Tibial nerve (tissue), 3 donors: ENCODE data around the gene CCK.

Source experiments
- POLR2A ChIP-seq, 2 donors: fragments of 450-650 bp; IDR thresholded peaks; one replicate each; pipeline ENCODE4 v1.6.1; 2017; ENCODE audit warnings: antibody characterized with exemption in 2 of 2, mild to moderate bottlenecking in 2 of 2, moderate library complexity in 2 of 2
- TF ChIP-seq, protein P1 (sequence below), 5 experiments: fragments of 200-600 bp in 3 of 5; fragments of 450-650 bp in 2 of 5; sonication (generic) in 3 of 5; IDR thresholded peaks; one replicate each; pipeline ENCODE4 v1.5.1; 2016 to 2019; ENCODE audit warnings: antibody characterized with exemption in 5 of 5, mild to moderate bottlenecking in 3 of 5, moderate library complexity in 2 of 5

DNA sequence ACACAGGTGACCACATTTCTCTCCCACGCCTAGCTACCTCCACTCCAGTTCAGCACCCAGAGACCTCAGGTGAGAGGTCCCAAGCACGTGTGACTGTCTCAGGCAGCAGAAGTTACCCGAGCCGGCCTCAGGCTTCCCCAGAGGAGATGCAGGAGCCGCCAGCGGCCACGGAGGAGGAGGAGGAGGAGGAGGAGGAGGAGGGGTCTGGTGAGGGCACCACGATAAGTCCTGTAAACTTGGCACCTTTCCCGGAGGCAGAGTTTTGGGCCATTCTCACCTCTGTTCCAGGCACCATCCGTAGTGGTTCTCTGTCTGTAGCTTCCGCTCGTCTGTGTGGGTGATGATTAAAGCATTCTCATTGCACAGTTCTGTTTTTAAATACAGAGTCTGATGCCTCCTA is 56.1 kb downstream of the CCK start:
- TF ChIP-seq POLR2A (IDR thresholded peaks at IDR 0.05), result no peak
- TF ChIP-seq, protein P1, sequence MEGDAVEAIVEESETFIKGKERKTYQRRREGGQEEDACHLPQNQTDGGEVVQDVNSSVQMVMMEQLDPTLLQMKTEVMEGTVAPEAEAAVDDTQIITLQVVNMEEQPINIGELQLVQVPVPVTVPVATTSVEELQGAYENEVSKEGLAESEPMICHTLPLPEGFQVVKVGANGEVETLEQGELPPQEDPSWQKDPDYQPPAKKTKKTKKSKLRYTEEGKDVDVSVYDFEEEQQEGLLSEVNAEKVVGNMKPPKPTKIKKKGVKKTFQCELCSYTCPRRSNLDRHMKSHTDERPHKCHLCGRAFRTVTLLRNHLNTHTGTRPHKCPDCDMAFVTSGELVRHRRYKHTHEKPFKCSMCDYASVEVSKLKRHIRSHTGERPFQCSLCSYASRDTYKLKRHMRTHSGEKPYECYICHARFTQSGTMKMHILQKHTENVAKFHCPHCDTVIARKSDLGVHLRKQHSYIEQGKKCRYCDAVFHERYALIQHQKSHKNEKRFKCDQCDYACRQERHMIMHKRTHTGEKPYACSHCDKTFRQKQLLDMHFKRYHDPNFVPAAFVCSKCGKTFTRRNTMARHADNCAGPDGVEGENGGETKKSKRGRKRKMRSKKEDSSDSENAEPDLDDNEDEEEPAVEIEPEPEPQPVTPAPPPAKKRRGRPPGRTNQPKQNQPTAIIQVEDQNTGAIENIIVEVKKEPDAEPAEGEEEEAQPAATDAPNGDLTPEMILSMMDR (IDR thresholded peaks at IDR 0.05), result no peak
